Ectodermal cell (in vitro differentiated cells): Measurements from ENCODE around the gene L3MBTL1.

Experiments used
- H3K27ac ChIP-seq: 2 replicates; pipeline ENCODE4 v1.7.0; 2013; ENCODE audit warnings: mild to moderate bottlenecking, low read depth, low read length; ENCODE audit not compliant: insufficient read depth, poor library complexity, severe bottlenecking
- H3K27me3 ChIP-seq: 2 replicates; pipeline ENCODE4 v1.7.0; 2013; ENCODE audit warnings: mild to moderate bottlenecking, low read length; ENCODE audit not compliant: insufficient read depth, control insufficient read depth, poor library complexity, severe bottlenecking
- H3K36me3 ChIP-seq: one replicate; pipeline ENCODE4 v1.7.0; 2013; ENCODE audit warnings: low read length; ENCODE audit not compliant: control insufficient read depth, insufficient read depth
- H3K4me1 ChIP-seq: one replicate; pipeline ENCODE4 v1.7.0; 2013; ENCODE audit warnings: low read length; ENCODE audit not compliant: control insufficient read depth, insufficient read depth
- H3K4me3 ChIP-seq: 2 replicates; pipeline ENCODE4 v1.7.0; 2013; ENCODE audit warnings: low read depth, low read length, control low read depth; ENCODE audit not compliant: insufficient read depth
- H3K9me3 ChIP-seq: 2 replicates; pipeline ENCODE4 v1.7.0; 2013; ENCODE audit warnings: mild to moderate bottlenecking, low read length, moderate library complexity; ENCODE audit not compliant: control insufficient read depth
- WGBS, 2 experiments: methylation state at CpG; one replicate each; pipeline ENCODE4 v1.1.7; 2013; ENCODE audit warnings: missing lambda C conversion rate in 2 of 2; 5-methylcytosine and 5-hydroxymethylcytosine counted together

The L3MBTL1 gene

DNA sequence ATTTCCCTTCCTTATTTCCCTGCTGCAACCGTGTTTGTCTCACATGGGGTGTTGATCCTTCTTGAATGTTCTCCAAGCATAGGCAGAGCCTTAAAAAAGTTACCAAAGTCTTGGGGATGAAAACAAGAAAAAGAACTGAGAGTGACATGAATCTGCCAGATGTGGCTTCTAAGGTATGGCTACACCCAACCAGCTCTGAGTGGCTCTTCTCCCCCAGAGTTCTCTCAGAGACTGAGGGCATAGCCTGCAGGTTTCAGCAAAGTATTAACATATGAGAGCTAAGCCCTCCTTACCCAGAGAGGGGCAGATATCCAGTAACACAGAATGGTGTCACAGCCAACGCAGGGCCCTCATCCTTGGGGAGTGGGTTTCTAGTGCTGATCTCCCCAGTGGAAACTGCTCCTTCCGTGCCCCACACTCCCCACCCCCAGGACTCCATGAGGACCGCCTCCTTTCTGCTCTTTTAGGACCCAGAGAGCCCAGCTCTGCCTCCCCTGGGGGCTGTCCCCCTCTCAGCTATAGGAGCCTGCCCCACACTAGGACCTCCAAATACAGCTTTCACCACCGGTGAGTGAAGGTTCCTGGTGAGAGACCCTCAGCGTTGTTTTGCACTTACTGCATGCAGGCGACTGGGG lies 28.0 kb downstream of the L3MBTL1 start:
- H3K36me3 ChIP-seq, result peaks cover 11% of the 10 kb centered on the region
- H3K9me3 ChIP-seq, result no peaks in the 10 kb centered on the region
- no peak overlapping the region for H3K4me3 ChIP-seq
- no peak overlapping the region for H3K27ac ChIP-seq
- no peaks in the 10 kb centered on the region for H3K27me3 ChIP-seq
- no peaks in the 10 kb centered on the region for H3K4me1 ChIP-seq
- WGBS, 2 experiments, result 91 to 92% methylated on average over 7 of the region's 7 CpGs

DNA sequence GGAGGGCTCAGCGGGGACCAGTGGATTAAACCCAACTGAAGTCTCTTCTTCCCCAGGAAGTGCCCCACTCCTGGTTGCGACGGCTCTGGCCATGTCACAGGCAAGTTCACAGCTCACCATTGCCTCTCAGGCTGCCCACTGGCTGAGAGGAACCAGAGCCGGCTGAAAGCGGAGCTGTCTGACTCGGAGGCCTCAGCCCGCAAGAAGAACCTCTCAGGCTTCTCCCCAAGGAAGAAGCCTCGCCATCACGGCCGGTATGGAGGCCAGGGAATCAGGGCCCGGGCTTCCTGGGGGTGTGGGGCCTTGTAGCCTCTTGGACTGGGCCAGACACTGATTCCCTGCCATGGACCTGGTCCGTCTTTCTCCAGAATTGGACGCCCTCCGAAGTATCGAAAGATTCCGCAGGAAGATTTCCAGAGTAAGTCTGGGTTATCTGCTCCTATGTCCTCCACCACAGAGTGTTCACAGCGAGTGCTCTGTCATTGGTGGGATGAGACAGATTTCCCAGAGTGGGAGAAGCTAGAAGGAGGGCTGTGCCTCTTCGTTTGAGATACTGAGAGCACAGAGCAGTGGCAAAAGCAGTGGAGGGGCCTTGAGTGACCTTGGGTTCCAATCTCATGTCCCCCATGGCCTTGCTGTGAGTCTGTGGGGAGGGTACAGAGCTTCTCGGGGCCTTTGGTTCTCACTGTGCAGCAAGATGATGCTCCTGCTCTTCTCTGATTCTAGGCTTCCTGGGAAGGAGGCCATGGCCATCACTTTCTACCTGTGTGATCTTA lies 28.7 kb downstream of the L3MBTL1 start:
- WGBS, 2 experiments, result 93 to 95% methylated on average over 19 of the region's 19 CpGs
- H3K27me3 ChIP-seq, result no peaks in the 10 kb centered on the region
- peaks cover 11% of the 10 kb centered on the region for H3K36me3 ChIP-seq
- H3K4me3 ChIP-seq, result no peak overlapping the region
- no peak overlapping the region for H3K27ac ChIP-seq
- H3K4me1 ChIP-seq, result no peaks in the 10 kb centered on the region
- H3K9me3 ChIP-seq, result no peaks in the 10 kb centered on the region

DNA sequence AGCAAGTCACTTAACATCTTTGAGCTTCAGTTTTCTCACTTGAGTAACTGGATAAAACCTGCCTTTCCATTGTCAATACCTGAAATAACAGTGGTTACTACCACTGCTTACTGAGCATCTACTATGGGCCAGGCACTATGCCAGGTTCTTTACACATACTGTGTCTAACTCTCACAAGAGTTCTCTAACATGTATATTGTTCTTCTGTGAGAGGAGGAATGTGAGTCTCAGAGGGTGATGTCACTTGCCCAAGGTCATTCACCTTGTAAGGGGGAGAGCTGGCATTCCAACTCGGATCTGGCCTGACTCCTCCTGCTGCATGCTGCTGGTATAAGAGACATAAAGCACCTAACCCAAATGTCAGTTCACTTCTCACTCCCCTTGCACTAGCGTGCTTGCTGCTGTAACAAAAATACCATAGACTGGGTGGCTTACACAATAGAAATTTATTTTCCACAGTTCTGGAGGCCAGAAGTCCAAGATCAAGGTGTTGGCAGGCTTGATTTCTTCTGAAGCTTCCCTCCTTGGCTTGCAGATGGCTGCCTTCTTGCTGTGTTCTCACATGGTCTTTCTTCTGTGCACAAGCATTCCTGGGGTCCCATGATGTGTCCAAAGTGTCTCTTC lies 29.4 kb downstream of the L3MBTL1 start:
- Histone ChIP-seq H3K36me3 (peaks cover 11% of the 10 kb centered on the region), H3K27me3 (no peaks in the 10 kb centered on the region), H3K4me1 (no peaks in the 10 kb centered on the region), H3K9me3 (no peaks in the 10 kb centered on the region), H3K27ac (no peak overlapping the region), H3K4me3 (no peak overlapping the region)
- 84 to 86% methylated on average over 2 of the region's 2 CpGs for WGBS, 2 experiments

DNA sequence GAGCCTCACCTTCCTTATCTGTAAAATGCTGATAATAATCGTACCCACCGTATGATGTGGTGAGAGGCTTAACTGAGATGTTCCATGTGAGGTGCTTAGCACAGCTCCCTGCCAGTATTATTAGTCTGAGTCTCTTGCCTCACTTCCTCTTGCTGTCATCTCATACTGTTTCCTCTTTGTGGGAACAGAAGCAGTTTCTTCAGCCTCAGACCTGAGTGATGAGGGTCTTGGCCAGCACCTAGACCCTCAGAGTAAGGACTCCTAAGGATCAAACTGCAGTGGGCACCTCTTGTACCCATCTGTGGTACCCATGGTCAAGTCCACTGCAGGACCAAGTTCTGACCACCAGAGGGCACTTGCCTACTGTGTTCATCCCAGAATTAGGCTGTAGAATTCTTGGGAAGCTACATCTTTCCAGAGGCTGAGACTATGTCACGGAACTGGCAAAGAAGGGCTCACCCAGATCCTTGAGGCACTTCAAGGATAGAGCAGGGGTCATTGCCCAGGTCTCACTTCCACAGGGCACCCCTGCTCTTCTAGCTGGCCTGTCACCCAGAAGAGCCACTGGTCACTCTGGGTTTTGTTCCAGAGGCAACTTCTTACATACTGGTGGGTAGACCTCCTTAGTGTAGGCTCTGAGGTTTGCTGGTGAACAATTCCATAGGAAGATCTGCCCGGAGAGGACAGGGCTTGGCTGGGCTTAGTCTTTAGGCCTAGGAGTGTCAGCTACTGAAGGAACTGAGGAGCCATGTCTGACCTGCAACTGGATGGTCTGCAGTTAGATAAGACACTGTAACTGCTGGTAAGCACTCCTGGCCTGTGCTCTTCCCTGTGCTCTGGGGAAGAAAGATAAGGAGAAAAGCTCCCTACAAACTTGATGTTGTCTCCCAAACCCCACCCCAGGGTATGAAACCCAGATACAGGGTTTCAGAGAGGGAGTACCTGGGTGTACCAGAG lies 30.7 kb downstream of the L3MBTL1 start:
- 68 to 79% methylated on average over 4 of the region's 4 CpGs for WGBS, 2 experiments
- H3K36me3 ChIP-seq, result peaks cover 11% of the 10 kb centered on the region
- H3K4me3 ChIP-seq, result no peak overlapping the region
- no peaks in the 10 kb centered on the region for H3K4me1 ChIP-seq
- H3K27me3 ChIP-seq, result no peaks in the 10 kb centered on the region
- no peak overlapping the region for H3K27ac ChIP-seq
- no peaks in the 10 kb centered on the region for H3K9me3 ChIP-seq

DNA sequence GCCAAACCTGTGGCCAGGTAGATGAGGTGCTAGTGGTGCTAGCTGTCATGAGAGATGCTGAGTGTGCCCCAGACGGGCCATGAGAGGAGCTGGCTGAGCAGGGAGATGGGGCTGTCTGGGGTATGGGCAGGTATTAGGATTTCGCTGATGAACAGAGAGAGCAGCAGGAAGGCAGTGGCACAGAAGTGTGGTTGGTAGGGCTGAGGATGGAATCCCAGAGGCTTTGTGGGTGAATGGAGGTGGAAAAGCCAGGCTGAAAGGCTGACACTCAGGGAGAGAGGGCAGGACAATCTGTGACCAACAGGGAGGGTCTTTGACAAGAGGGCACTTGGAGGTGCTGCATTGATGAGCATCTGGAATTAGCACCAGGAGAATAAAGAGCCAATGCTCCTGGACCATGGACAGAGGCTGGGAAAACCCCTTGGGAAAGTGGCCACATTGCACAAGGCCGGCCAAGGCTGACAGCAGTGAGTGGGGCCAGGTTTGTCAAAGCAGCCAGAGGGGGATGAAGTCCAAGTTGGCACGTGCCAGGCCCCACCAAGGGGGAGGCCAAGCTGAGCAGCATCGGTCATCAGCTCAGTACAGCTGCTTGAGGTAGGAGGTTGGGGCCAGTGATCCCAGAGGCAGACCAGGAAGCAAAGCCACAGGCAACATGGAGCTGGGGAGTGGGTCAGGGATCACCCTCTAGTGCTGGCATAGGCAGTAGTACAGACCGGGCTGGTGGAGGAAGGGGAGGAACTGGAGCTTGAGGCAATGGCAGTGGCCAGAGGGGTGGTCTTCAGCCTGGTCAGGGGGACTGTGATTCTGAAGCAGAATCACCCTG lies 31.6 kb downstream of the L3MBTL1 start:
- H3K27ac ChIP-seq, result no peak overlapping the region
- no peaks in the 10 kb centered on the region for H3K9me3 ChIP-seq
- H3K36me3 ChIP-seq, result peaks cover 11% of the 10 kb centered on the region
- no peaks in the 10 kb centered on the region for H3K4me1 ChIP-seq
- no peaks in the 10 kb centered on the region for H3K27me3 ChIP-seq
- 90 to 91% methylated on average over 6 of the region's 6 CpGs for WGBS, 2 experiments
- no peak overlapping the region for H3K4me3 ChIP-seq

DNA sequence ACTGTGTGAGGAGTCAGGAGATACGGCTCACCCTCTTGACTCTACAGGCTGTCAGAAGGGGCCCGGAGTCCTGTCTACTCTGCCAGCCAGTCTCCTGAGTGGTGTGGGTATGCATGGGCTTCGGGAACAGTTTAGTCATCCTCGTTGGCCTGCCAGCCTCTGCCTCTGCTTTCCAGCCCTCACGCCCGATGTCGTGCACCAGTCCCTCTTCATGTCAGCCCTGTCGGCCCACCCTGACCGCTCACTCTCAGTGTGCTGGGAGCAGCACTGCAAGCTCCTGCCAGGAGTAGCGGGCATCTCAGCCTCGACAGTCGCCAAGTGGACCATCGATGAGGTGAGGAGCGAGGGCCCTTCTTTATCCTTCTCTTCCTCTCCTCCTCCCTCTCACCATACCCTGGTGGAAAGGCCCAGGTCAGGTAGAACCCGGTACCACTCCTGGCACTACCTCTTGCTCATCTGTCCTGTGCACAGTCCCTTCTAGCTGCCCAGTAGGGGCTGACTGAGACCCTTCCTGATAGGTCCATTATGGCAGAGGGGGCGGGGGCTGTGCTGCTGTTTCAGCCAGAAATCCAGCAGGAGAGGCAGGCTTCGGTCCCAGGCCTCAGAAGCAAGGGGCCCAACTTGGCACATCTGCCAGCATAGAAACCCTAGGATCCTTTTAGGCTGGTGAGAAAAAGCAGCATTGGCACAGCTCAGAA lies 32.6 kb downstream of the L3MBTL1 start:
- peaks cover 5% of the 10 kb centered on the region for H3K36me3 ChIP-seq
- H3K27me3 ChIP-seq, result no peaks in the 10 kb centered on the region
- H3K4me1 ChIP-seq, result no peaks in the 10 kb centered on the region
- H3K4me3 ChIP-seq, result no peak overlapping the region
- no peaks in the 10 kb centered on the region for H3K9me3 ChIP-seq
- 92 to 93% methylated on average over 17 of the region's 17 CpGs for WGBS, 2 experiments
- H3K27ac ChIP-seq, result no peak overlapping the region

DNA sequence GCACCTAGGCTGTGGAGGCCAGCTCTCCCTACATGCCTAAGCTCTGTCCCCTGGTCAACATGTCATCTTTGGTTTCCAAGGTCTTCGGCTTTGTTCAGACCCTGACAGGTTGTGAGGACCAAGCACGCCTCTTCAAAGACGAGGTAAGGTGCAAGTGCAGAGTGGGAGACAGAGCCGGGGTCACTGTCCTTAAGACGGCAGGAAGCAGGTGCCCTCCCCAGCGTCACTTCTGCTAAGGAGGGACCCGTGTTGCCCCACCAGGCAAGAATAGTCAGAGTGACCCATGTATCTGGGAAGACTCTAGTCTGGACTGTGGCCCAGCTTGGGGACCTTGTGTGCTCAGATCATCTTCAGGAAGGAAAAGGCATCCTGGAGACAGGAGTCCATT lies 33.2 kb downstream of the L3MBTL1 start:
- Histone ChIP-seq H3K27me3 (no peaks in the 10 kb centered on the region), H3K4me1 (no peaks in the 10 kb centered on the region), H3K36me3 (peaks cover 5% of the 10 kb centered on the region), H3K4me3 (no peak overlapping the region), H3K27ac (no peak overlapping the region), H3K9me3 (no peaks in the 10 kb centered on the region)
- WGBS, 2 experiments, result 93 to 97% methylated on average over 7 of the region's 7 CpGs

DNA sequence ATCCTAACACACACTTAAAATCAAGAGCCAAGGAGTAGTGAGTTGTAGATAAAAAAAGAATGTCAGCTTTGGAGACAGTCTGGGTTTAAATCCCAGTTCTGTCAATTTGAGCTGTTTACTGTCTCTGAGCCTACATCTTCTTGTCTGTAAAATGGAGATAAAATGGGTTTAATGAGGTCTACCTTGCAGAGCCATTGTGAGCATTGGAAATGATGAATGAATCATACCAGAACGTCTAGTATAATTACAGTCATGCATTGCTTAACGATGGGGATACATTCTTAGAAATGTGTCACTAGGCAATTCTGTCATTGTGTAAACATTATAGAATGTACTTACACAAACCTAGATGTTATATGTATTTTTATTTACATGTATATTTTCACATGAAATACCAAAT lies 33.7 kb downstream of the L3MBTL1 start:
- Histone ChIP-seq H3K4me3 (no peak overlapping the region), H3K4me1 (no peaks in the 10 kb centered on the region), H3K9me3 (no peaks in the 10 kb centered on the region), H3K36me3 (peaks cover 1% of the 10 kb centered on the region), H3K27me3 (no peaks in the 10 kb centered on the region), H3K27ac (no peak overlapping the region)
- WGBS, 2 experiments, result 89 to 96% methylated on average over 2 of the region's 2 CpGs

DNA sequence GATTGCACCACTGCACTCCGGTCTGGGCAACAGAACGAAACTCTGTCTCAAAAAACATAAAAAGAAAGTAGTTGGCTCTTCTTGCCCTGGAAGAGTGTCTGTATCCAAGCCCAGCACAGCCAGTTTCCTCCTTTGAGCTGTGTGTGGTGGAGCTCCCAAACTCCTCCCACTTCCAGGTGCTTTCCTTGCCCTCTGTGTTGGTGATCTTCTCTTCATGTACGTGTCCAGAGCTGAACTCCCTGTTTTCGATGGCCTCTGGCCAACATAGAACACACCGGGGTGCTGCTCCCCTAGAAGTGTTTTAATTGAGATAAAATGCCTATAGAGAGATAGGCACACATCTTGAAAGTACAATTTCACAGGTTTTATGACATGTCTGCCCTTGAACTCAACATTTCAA lies 34.7 kb downstream of the L3MBTL1 start:
- Histone ChIP-seq H3K4me3 (no peak overlapping the region), H3K9me3 (no peaks in the 10 kb centered on the region), H3K27me3 (no peaks in the 10 kb centered on the region), H3K27ac (no peak overlapping the region), H3K36me3 (no peaks in the 10 kb centered on the region), H3K4me1 (no peaks in the 10 kb centered on the region)
- whole genome bisulfite sequencing, 2 experiments, result 86 to 94% methylated on average over 5 of the region's 5 CpGs
